Astrocyte of the spinal cord (primary cell): ENCODE results near the gene PAPSS2.

Experiments used
- DNase-seq: peaks from one replicate; pipeline ENCODE4 v3.0.0; 2011; ENCODE audit warnings: low read depth, low spot score
- H3K4me3 ChIP-seq: 2 replicates; pipeline ENCODE4 v1.5.1; 2011; ENCODE audit warnings: low read depth, mild to moderate bottlenecking, low read length, moderate library complexity
- in situ Hi-C: cut with HindIII; loops from 2 replicates; pipeline ENCODE4 v1.10.0; 2017; ENCODE audit warnings: low sequenced_read_pairs
- TF ChIP-seq, protein P1 (sequence below): IDR thresholded peaks from 2 replicates; pipeline ENCODE4 v1.5.1; 2012; ENCODE audit warnings: low read depth, mild to moderate bottlenecking, low read length, inconsistent platforms

PAPSS2 gene

DNA sequence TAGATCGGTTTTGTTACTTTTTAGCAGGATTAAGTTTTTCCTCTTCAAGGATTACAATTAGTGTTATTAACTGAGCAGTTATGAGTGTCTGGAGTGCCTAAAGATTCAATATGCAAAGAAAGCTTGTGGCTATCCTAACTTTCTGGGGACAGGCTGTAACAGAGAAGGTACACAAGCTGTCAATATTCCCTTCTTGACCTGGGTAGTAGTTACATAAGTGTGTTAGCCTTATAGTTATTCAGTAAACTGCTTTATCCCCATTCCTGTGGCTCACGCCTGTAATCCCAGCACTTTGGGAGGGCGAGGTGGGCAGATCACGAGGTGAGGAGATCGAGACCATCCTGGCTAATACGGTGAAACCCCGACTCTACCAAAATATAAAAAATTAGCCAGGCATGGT, 126.7 kb downstream of the PAPSS2 start:
- H3K4me3 ChIP-seq, result no peak overlapping the region
- no peak for DNase-seq
- TF ChIP-seq, protein P1, sequence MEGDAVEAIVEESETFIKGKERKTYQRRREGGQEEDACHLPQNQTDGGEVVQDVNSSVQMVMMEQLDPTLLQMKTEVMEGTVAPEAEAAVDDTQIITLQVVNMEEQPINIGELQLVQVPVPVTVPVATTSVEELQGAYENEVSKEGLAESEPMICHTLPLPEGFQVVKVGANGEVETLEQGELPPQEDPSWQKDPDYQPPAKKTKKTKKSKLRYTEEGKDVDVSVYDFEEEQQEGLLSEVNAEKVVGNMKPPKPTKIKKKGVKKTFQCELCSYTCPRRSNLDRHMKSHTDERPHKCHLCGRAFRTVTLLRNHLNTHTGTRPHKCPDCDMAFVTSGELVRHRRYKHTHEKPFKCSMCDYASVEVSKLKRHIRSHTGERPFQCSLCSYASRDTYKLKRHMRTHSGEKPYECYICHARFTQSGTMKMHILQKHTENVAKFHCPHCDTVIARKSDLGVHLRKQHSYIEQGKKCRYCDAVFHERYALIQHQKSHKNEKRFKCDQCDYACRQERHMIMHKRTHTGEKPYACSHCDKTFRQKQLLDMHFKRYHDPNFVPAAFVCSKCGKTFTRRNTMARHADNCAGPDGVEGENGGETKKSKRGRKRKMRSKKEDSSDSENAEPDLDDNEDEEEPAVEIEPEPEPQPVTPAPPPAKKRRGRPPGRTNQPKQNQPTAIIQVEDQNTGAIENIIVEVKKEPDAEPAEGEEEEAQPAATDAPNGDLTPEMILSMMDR, result no peak
- in situ Hi-C loops, result no loop called here

DNA sequence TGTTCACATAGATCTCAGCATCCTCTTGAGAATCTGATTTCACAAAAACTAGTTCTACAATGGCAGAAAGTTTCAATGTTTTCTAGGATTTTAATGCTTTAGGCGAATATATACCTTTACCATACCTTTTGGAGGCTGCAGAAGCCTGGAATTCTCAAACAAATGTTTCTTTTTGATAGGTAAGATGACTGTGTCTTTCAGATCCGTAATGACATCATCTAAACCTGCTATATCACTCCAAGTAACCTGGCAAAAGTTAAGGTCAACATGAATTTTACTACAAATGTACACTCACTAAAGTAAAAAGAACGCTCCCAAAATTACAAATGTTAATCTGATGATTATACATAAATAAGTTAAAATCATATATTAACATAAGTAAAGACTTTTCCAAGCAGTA, 130.5 kb downstream of the PAPSS2 start:
- in situ Hi-C loops, result no loop called here
- no peak for DNase-seq
- H3K4me3 ChIP-seq, result no peak overlapping the region
- TF ChIP-seq, protein P1, result no peak

DNA sequence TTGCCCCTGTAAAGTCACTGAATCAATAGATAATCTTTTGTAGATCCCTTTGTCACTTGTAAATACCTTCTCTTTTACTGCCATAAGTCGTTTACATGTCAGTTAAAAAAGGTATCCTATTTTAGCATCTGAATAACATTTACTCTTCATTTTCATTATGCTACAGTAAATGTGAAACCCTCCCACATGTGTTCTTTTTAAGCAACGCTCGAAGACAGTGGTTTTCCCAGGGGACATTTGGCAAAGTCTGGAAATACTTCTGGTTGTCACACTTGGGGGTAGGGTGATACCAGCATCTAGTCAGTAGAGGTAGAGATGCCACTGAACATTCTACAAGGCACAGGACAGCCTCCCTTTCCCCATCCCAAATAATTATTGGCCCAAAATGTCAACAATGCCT, 134.6 kb downstream of the PAPSS2 start:
- no peak overlapping the region for H3K4me3 ChIP-seq
- in situ Hi-C loops, result no loop called here
- TF ChIP-seq, protein P1, result no peak
- no peak for DNase-seq
